Adrenal gland (tissue), 5 donors: ENCODE results near the gene RCOR1.
"Not testable (repeated sequence)": the region's sequence is repeated elsewhere in the genome, so short reads cannot be mapped to it uniquely, and the experiment has no call there.

Experiments used
- POLR2A ChIP-seq, 2 donors: fragments of 450-650 bp; IDR thresholded peaks; one replicate each; pipeline ENCODE4 v1.6.1; 2017; ENCODE audit warnings: antibody characterized with exemption in 2 of 2, mild to moderate bottlenecking in 2 of 2, moderate library complexity in 1 of 2
- TF ChIP-seq, protein P1 (sequence below), 6 experiments: fragments of 450-650 bp in 4 of 6; fragments of 200-600 bp in 2 of 6; sonication (generic) in 1 of 6; IDR thresholded peaks; 1 replicate in 5 of 6; 2 replicates in 1 of 6; pipeline versions ENCODE4 v1.5.1 to v1.8.0; 2016 to 2021; ENCODE audit warnings: antibody characterized with exemption in 6 of 6, mild to moderate bottlenecking in 2 of 6, moderate library complexity in 1 of 6
- donor health status: DM: no; HTN: no; CAD: no.

DNA sequence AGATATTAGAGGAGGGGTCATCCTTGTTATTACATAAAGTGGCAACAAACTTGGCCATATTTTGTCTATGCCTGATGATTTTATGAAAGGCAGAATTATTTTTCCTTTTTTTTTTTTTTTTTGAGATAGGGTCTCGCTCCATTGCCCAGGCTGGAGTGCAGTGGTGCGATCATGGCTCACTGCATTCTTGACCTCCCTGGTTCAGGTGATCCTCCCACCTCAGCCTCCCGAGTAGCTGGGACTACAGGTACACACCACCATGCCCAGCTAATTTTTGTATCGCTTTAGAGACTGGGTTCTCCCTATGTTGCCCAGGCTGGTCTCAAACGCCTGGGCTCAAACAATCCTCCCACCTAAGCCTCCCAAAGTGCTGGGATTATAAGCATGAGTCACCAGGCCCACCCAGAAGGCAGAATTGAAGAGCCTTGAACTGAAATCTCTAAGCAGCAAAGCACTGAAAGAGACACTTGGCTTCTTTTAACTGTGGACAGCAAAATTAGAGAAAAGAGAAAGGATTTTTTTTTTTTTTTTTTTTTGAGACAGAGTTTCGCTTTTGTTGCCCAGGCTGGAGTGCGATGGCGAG, 16.5 kb upstream of the RCOR1 start:
- TF ChIP-seq, protein P1, sequence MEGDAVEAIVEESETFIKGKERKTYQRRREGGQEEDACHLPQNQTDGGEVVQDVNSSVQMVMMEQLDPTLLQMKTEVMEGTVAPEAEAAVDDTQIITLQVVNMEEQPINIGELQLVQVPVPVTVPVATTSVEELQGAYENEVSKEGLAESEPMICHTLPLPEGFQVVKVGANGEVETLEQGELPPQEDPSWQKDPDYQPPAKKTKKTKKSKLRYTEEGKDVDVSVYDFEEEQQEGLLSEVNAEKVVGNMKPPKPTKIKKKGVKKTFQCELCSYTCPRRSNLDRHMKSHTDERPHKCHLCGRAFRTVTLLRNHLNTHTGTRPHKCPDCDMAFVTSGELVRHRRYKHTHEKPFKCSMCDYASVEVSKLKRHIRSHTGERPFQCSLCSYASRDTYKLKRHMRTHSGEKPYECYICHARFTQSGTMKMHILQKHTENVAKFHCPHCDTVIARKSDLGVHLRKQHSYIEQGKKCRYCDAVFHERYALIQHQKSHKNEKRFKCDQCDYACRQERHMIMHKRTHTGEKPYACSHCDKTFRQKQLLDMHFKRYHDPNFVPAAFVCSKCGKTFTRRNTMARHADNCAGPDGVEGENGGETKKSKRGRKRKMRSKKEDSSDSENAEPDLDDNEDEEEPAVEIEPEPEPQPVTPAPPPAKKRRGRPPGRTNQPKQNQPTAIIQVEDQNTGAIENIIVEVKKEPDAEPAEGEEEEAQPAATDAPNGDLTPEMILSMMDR (IDR thresholded peaks at IDR 0.05): not testable (repeated sequence)
- not testable (repeated sequence) for TF ChIP-seq POLR2A (IDR thresholded peaks at IDR 0.05)
